Measurements from ENCODE around the gene BCL2L11.

BCL2L11 gene

GRCh38 chr2:111140815-111141214 is 20.1 kb downstream of the BCL2L11 start:
- Histone ChIP-seq H2AFZ (ENCODE audit: low read depth, low read length) (no peak overlapping the region), H3K9me3 (ENCODE audit: low read length) (peaks cover 4% of the 10 kb centered on the region), H3K4me1 (ENCODE audit: insufficient read depth, low read length) (no peaks in the 10 kb centered on the region), H3K4me3 (ENCODE audit: low read length) (no peak overlapping the region), H3K27me3 (ENCODE audit: insufficient read depth, low read length) (no peaks in the 10 kb centered on the region), H3K36me3 (ENCODE audit: insufficient read depth, low read length) (peaks cover 62% of the 10 kb centered on the region)

- Histone ChIP-seq H3K27me3 (ENCODE audit: insufficient read depth, low read length) (no peaks in the 10 kb centered on the region), H3K4me3 (ENCODE audit: low read length) (no peak overlapping the region), H2AFZ (ENCODE audit: low read depth, low read length) (no peak overlapping the region), H3K9me3 (ENCODE audit: low read length) (peaks cover 3% of the 10 kb centered on the region), H3K36me3 (ENCODE audit: insufficient read depth, low read length) (peaks cover 50% of the 10 kb centered on the region), H3K4me1 (ENCODE audit: insufficient read depth, low read length) (no peaks in the 10 kb centered on the region)
Measured at GRCh38 chr2:111142101-111142500, 21.4 kb downstream of the BCL2L11 start.

- Histone ChIP-seq H3K4me3 (ENCODE audit: low read length) (no peak overlapping the region), H3K36me3 (ENCODE audit: insufficient read depth, low read length) (peaks cover 46% of the 10 kb centered on the region), H3K27me3 (ENCODE audit: insufficient read depth, low read length) (no peaks in the 10 kb centered on the region), H3K9me3 (ENCODE audit: low read length) (peaks cover 3% of the 10 kb centered on the region), H2AFZ (ENCODE audit: low read depth, low read length) (no peak overlapping the region), H3K4me1 (ENCODE audit: insufficient read depth, low read length) (no peaks in the 10 kb centered on the region)
Measured at GRCh38 chr2:111143107-111143842, 22.6 kb downstream of the BCL2L11 start.

- peaks cover under 1% of the 10 kb centered on the region for H3K4me1 ChIP-seq (ENCODE audit: insufficient read depth, low read length)
- H2AFZ ChIP-seq (ENCODE audit: low read depth, low read length): no peak overlapping the region
- no peaks in the 10 kb centered on the region for H3K27me3 ChIP-seq (ENCODE audit: insufficient read depth, low read length)
- H3K36me3 ChIP-seq (ENCODE audit: insufficient read depth, low read length): peaks cover 41% of the 10 kb centered on the region
- H3K9me3 ChIP-seq (ENCODE audit: low read length): peaks cover 3% of the 10 kb centered on the region
- H3K4me3 ChIP-seq (ENCODE audit: low read length): no peak overlapping the region
Measured at GRCh38 chr2:111143843-111144198, 23.1 kb downstream of the BCL2L11 start.

- Histone ChIP-seq H3K9me3 (ENCODE audit: low read length) (peaks cover 3% of the 10 kb centered on the region), H3K27me3 (ENCODE audit: insufficient read depth, low read length) (no peaks in the 10 kb centered on the region), H3K4me1 (ENCODE audit: insufficient read depth, low read length) (peaks cover 7% of the 10 kb centered on the region), H3K36me3 (ENCODE audit: insufficient read depth, low read length) (peaks cover 36% of the 10 kb centered on the region), H2AFZ (ENCODE audit: low read depth, low read length) (no peak overlapping the region), H3K4me3 (ENCODE audit: low read length) (no peak overlapping the region)
Measured at GRCh38 chr2:111145103-111145760, 24.5 kb downstream of the BCL2L11 start.

GRCh38 chr2:111145951-111146350 is 25.2 kb downstream of the BCL2L11 start:
- Histone ChIP-seq H3K4me1 (ENCODE audit: insufficient read depth, low read length) (peaks cover 7% of the 10 kb centered on the region), H2AFZ (ENCODE audit: low read depth, low read length) (no peak overlapping the region), H3K4me3 (ENCODE audit: low read length) (no peak overlapping the region), H3K27me3 (ENCODE audit: insufficient read depth, low read length) (no peaks in the 10 kb centered on the region), H3K9me3 (ENCODE audit: low read length) (peaks cover under 1% of the 10 kb centered on the region), H3K36me3 (ENCODE audit: insufficient read depth, low read length) (peaks cover 34% of the 10 kb centered on the region)

- Histone ChIP-seq H3K9me3 (ENCODE audit: low read length) (no peaks in the 10 kb centered on the region), H3K4me1 (ENCODE audit: insufficient read depth, low read length) (peaks cover 7% of the 10 kb centered on the region), H3K4me3 (ENCODE audit: low read length) (no peak overlapping the region), H3K27me3 (ENCODE audit: insufficient read depth, low read length) (no peaks in the 10 kb centered on the region), H2AFZ (ENCODE audit: low read depth, low read length) (no peak overlapping the region), H3K36me3 (ENCODE audit: insufficient read depth, low read length) (peaks cover 45% of the 10 kb centered on the region)
Measured at GRCh38 chr2:111148225-111148873, 27.6 kb downstream of the BCL2L11 start.

- peaks cover 7% of the 10 kb centered on the region for H3K4me1 ChIP-seq (ENCODE audit: insufficient read depth, low read length)
- H3K27me3 ChIP-seq (ENCODE audit: insufficient read depth, low read length): no peaks in the 10 kb centered on the region
- H3K9me3 ChIP-seq (ENCODE audit: low read length): peaks cover 2% of the 10 kb centered on the region
- peaks cover 45% of the 10 kb centered on the region for H3K36me3 ChIP-seq (ENCODE audit: insufficient read depth, low read length)
- no peak overlapping the region for H2AFZ ChIP-seq (ENCODE audit: low read depth, low read length)
- no peak overlapping the region for H3K4me3 ChIP-seq (ENCODE audit: low read length)
Measured at GRCh38 chr2:111148925-111149324, 28.2 kb downstream of the BCL2L11 start.

- peaks cover 44% of the 10 kb centered on the region for H3K36me3 ChIP-seq (ENCODE audit: insufficient read depth, low read length)
- peaks cover 2% of the 10 kb centered on the region for H3K9me3 ChIP-seq (ENCODE audit: low read length)
- peaks cover 10% of the 10 kb centered on the region for H3K4me1 ChIP-seq (ENCODE audit: insufficient read depth, low read length)
- no peak overlapping the region for H2AFZ ChIP-seq (ENCODE audit: low read depth, low read length)
- no peak overlapping the region for H3K4me3 ChIP-seq (ENCODE audit: low read length)
- H3K27me3 ChIP-seq (ENCODE audit: insufficient read depth, low read length): no peaks in the 10 kb centered on the region
Measured at GRCh38 chr2:111149882-111150455, 29.3 kb downstream of the BCL2L11 start.

- Histone ChIP-seq H2AFZ (ENCODE audit: low read depth, low read length) (no peak overlapping the region), H3K4me3 (ENCODE audit: low read length) (no peak overlapping the region), H3K27me3 (ENCODE audit: insufficient read depth, low read length) (no peaks in the 10 kb centered on the region), H3K9me3 (ENCODE audit: low read length) (peaks cover 2% of the 10 kb centered on the region), H3K4me1 (ENCODE audit: insufficient read depth, low read length) (peaks cover 29% of the 10 kb centered on the region), H3K36me3 (ENCODE audit: insufficient read depth, low read length) (peaks cover 68% of the 10 kb centered on the region)
Measured at GRCh38 chr2:111154758-111155157, 34.0 kb downstream of the BCL2L11 start.

- peaks cover 66% of the 10 kb centered on the region for H3K36me3 ChIP-seq (ENCODE audit: insufficient read depth, low read length)
- peaks cover 29% of the 10 kb centered on the region for H3K4me1 ChIP-seq (ENCODE audit: insufficient read depth, low read length)
- no peaks in the 10 kb centered on the region for H3K27me3 ChIP-seq (ENCODE audit: insufficient read depth, low read length)
- H3K9me3 ChIP-seq (ENCODE audit: low read length): peaks cover 2% of the 10 kb centered on the region
- H2AFZ ChIP-seq (ENCODE audit: low read depth, low read length): no peak overlapping the region
- H3K4me3 ChIP-seq (ENCODE audit: low read length): no peak overlapping the region
Measured at GRCh38 chr2:111155610-111156009, 34.9 kb downstream of the BCL2L11 start.

- Histone ChIP-seq H2AFZ (ENCODE audit: low read depth, low read length) (no peak overlapping the region), H3K36me3 (ENCODE audit: insufficient read depth, low read length) (peaks cover 66% of the 10 kb centered on the region), H3K9me3 (ENCODE audit: low read length) (peaks cover 2% of the 10 kb centered on the region), H3K4me3 (ENCODE audit: low read length) (no peak overlapping the region), H3K27me3 (ENCODE audit: insufficient read depth, low read length) (no peaks in the 10 kb centered on the region), H3K4me1 (ENCODE audit: insufficient read depth, low read length) (peaks cover 29% of the 10 kb centered on the region)
Measured at GRCh38 chr2:111156529-111156928, 35.8 kb downstream of the BCL2L11 start.

GRCh38 chr2:111157071-111157661 is 36.5 kb downstream of the BCL2L11 start:
- Histone ChIP-seq H3K36me3 (ENCODE audit: insufficient read depth, low read length) (peaks cover 66% of the 10 kb centered on the region), H3K27me3 (ENCODE audit: insufficient read depth, low read length) (no peaks in the 10 kb centered on the region), H2AFZ (ENCODE audit: low read depth, low read length) (no peak overlapping the region), H3K4me3 (ENCODE audit: low read length) (no peak overlapping the region), H3K4me1 (ENCODE audit: insufficient read depth, low read length) (peaks cover 29% of the 10 kb centered on the region), H3K9me3 (ENCODE audit: low read length) (peaks cover 2% of the 10 kb centered on the region)
